Neutrophil (primary cell): ENCODE measurements around the gene EXOC4.

ENCODE experiments used
- H3K27ac ChIP-seq: fragments of 200-600 bp; sonication (generic); 2 replicates; pipeline ENCODE4 v1.5.1; 2016; ENCODE audit warnings: mild to moderate bottlenecking, moderate library complexity
- H3K27me3 ChIP-seq: fragments of 200-600 bp; sonication (generic); 2 replicates; pipeline ENCODE4 v1.6.0; 2016; ENCODE audit warnings: mild to moderate bottlenecking
- H3K36me3 ChIP-seq: fragments of 200-600 bp; sonication (generic); 2 replicates; pipeline ENCODE4 v1.5.1; 2017
- H3K4me1 ChIP-seq, 2 experiments: fragments of 200-600 bp in 1 of 2; sonication (generic) in 1 of 2; 1 replicate in 1 of 2; 2 replicates in 1 of 2; pipeline versions ENCODE4 v1.5.1 to v1.6.1; 2013 to 2016; ENCODE audit warnings: low read depth in 1 of 2, low read length in 1 of 2, mild to moderate bottlenecking in 1 of 2, moderate library complexity in 1 of 2; ENCODE audit not compliant: control insufficient read depth in 1 of 2, insufficient read depth in 1 of 2
- H3K4me3 ChIP-seq, 2 experiments: fragments of 200-600 bp in 1 of 2; sonication (generic) in 1 of 2; 1 replicate in 1 of 2; 2 replicates in 1 of 2; pipeline ENCODE4 v1.5.1; 2013 to 2016; ENCODE audit warnings: low read depth in 1 of 2, low read length in 1 of 2, mild to moderate bottlenecking in 1 of 2, moderate library complexity in 1 of 2
- H3K9me3 ChIP-seq: fragments of 200-600 bp; sonication (generic); 2 replicates; pipeline ENCODE4 v1.5.1; 2016
- CTCF ChIP-seq: fragments of 200-600 bp; sonication (generic); IDR thresholded peaks from 2 replicates; pipeline ENCODE4 v1.5.1; 2016; ENCODE audit warnings: antibody characterized with exemption

Gene EXOC4

GRCh38 chr7:133230591-133231194 lies 22.2 kb upstream of the EXOC4 start:
- no peak overlapping the region for H3K4me3 ChIP-seq
- H3K36me3 ChIP-seq = no peaks in the 10 kb centered on the region
- no peaks in the 10 kb centered on the region for H3K4me1 ChIP-seq
- peaks cover 15% of the 10 kb centered on the region for H3K27me3 ChIP-seq
- TF ChIP-seq CTCF = peak; percentile 45
- H3K27ac ChIP-seq = no peak overlapping the region
- H3K9me3 ChIP-seq = no peaks in the 10 kb centered on the region

GRCh38 chr7:133233142-133233541 lies 19.7 kb upstream of the EXOC4 start:
- H3K27ac ChIP-seq = no peak overlapping the region
- H3K36me3 ChIP-seq = no peaks in the 10 kb centered on the region
- peaks cover 22% of the 10 kb centered on the region for H3K27me3 ChIP-seq
- H3K4me1 ChIP-seq = no peaks in the 10 kb centered on the region
- H3K9me3 ChIP-seq = no peaks in the 10 kb centered on the region
- TF ChIP-seq CTCF = no peak
- H3K4me3 ChIP-seq = no peak overlapping the region

- H3K27ac ChIP-seq = no peak overlapping the region
- H3K27me3 ChIP-seq = peaks cover 32% of the 10 kb centered on the region
- no peaks in the 10 kb centered on the region for H3K36me3 ChIP-seq
- TF ChIP-seq CTCF = no peak
- H3K4me1 ChIP-seq = no peaks in the 10 kb centered on the region
- no peak overlapping the region for H3K4me3 ChIP-seq
- no peaks in the 10 kb centered on the region for H3K9me3 ChIP-seq
Observed at GRCh38 chr7:133234961-133235875, 17.7 kb upstream of the EXOC4 start.

- Histone ChIP-seq H3K27me3 (peaks cover 46% of the 10 kb centered on the region), H3K27ac (no peak overlapping the region), H3K4me1 (no peaks in the 10 kb centered on the region), H3K9me3 (no peaks in the 10 kb centered on the region), H3K4me3 (no peak overlapping the region), H3K36me3 (no peaks in the 10 kb centered on the region)
- TF ChIP-seq CTCF = no peak
Observed at GRCh38 chr7:133237545-133237944, 15.3 kb upstream of the EXOC4 start.

- TF ChIP-seq CTCF = no peak
- Histone ChIP-seq H3K36me3 (no peaks in the 10 kb centered on the region), H3K9me3 (no peaks in the 10 kb centered on the region), H3K27ac (no peak overlapping the region), H3K27me3 (peaks cover 58% of the 10 kb centered on the region), H3K4me1 (no peaks in the 10 kb centered on the region), H3K4me3 (no peak overlapping the region)
Observed at GRCh38 chr7:133240302-133240701, 12.6 kb upstream of the EXOC4 start.
